A673 (cell line): Measurements from ENCODE around the gene KRTAP10-8.

Experiments
- EZH2 ChIP-seq: fragments of 200-600 bp; sonication (generic); IDR thresholded peaks from 2 replicates; pipeline ENCODE4 v1.6.1; 2017; ENCODE audit warnings: borderline replicate concordance, low read depth, mild to moderate bottlenecking, mixed read lengths, antibody characterized with exemption, low read length; ENCODE audit not compliant: poor library complexity, severe bottlenecking
- TF ChIP-seq, protein P1 (sequence below): fragments of 300-800, 200-600 bp; sonication (generic); conservative IDR thresholded peaks from 2 replicates; pipeline ENCODE4 v1.5.1; 2017; ENCODE audit warnings: low read depth, mild to moderate bottlenecking, antibody characterized with exemption, low read length, moderate library complexity, mixed read lengths

DNA sequence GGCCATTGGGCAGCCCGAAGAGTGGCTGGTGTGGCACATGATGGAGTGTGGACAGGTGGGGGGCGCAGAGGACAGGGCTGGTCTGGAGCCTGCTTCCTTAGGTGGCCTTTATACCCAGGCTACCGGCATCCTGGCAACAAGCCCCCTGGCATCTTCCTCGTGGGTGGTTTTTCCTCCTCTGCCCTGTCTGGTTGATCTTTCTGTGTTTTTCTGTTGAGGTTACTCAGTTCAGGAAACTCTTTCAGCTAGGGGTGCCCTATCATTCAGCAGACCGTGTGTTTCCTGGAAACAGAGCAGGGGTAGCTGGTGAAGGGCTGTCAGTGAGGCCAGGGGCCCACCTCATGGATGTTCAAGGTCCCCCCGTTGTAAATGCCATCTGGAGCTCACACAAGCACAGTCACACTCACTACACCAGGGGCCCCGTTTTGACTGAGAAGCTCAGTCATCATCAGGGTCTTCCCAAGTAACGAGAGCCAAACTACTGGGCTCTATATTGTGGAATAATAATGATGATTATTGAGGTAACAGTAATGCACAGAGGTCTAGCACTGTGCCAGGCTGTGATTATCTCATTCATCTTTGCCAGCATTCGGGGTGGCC lies 42.8 kb downstream of the KRTAP10-8 start, which contains the start of gene KRTAP12-4:
- TF ChIP-seq, protein P1, sequence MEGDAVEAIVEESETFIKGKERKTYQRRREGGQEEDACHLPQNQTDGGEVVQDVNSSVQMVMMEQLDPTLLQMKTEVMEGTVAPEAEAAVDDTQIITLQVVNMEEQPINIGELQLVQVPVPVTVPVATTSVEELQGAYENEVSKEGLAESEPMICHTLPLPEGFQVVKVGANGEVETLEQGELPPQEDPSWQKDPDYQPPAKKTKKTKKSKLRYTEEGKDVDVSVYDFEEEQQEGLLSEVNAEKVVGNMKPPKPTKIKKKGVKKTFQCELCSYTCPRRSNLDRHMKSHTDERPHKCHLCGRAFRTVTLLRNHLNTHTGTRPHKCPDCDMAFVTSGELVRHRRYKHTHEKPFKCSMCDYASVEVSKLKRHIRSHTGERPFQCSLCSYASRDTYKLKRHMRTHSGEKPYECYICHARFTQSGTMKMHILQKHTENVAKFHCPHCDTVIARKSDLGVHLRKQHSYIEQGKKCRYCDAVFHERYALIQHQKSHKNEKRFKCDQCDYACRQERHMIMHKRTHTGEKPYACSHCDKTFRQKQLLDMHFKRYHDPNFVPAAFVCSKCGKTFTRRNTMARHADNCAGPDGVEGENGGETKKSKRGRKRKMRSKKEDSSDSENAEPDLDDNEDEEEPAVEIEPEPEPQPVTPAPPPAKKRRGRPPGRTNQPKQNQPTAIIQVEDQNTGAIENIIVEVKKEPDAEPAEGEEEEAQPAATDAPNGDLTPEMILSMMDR, result no peak
- TF ChIP-seq EZH2, result no peak
